GM23248 (cell line): ENCODE data around the gene MAFB. TPM values are rescaled to one million over a fixed set of nuclear protein-coding genes. Genes with fewer than 3 reads are reported as not detected.
A peak's percentile ranks its signal among the peaks of the same experiment; 100 is the strongest.

Experiments used
- DNase-seq: peaks from one replicate; pipeline ENCODE4 v3.0.0-alpha.2; 2015
- H2AFZ ChIP-seq: fragments of 200-600 bp; sonication (generic); 2 replicates; pipeline ENCODE4 v1.6.1; 2016; ENCODE audit warnings: antibody characterized with exemption
- H3F3A ChIP-seq: fragments of 200-600 bp; sonication (generic); 2 replicates; pipeline ENCODE4 v1.6.1; 2016; ENCODE audit warnings: mild to moderate bottlenecking, antibody characterized with exemption, mixed run types; ENCODE audit not compliant: insufficient read depth
- H3K27ac ChIP-seq: fragments of 200-600 bp; sonication (generic); 2 replicates; pipeline ENCODE4 v1.5.1; 2016; ENCODE audit warnings: mild to moderate bottlenecking
- H3K27me3 ChIP-seq: fragments of 200-600 bp; sonication (generic); replicated peaks from 2 replicates; pipeline ENCODE4 v1.6.1; 2016; ENCODE audit warnings: mild to moderate bottlenecking; ENCODE audit not compliant: insufficient read depth
- H3K36me3 ChIP-seq: fragments of 200-600 bp; sonication (generic); 2 replicates; pipeline ENCODE4 v1.6.1; 2016; ENCODE audit warnings: low read depth, mild to moderate bottlenecking
- H3K4me1 ChIP-seq: fragments of 200-600 bp; sonication (generic); 2 replicates; pipeline ENCODE4 v1.6.1; 2016; ENCODE audit warnings: mild to moderate bottlenecking; ENCODE audit not compliant: insufficient read depth
- H3K4me2 ChIP-seq: fragments of 200-600 bp; sonication (generic); one replicate; pipeline ENCODE4 v1.6.1; 2016; ENCODE audit warnings: mild to moderate bottlenecking; ENCODE audit not compliant: unreplicated experiment
- H3K4me3 ChIP-seq: fragments of 200-600 bp; sonication (generic); 2 replicates; pipeline ENCODE4 v1.5.1; 2016; ENCODE audit warnings: mild to moderate bottlenecking
- H3K79me2 ChIP-seq: fragments of 200-600 bp; sonication (generic); 2 replicates; pipeline ENCODE4 v1.6.1; 2016; ENCODE audit warnings: mild to moderate bottlenecking; ENCODE audit not compliant: insufficient read depth
- H3K9ac ChIP-seq: fragments of 200-600 bp; sonication (generic); 2 replicates; pipeline ENCODE4 v1.6.1; 2016; ENCODE audit warnings: mild to moderate bottlenecking
- H3K9me2 ChIP-seq: fragments of 200-600 bp; sonication (generic); 2 replicates; pipeline ENCODE4 v1.6.1; 2016; ENCODE audit warnings: mixed run types, mild to moderate bottlenecking, moderate library complexity; ENCODE audit not compliant: insufficient read depth
- H3K9me3 ChIP-seq: fragments of 200-600 bp; sonication (generic); one replicate; pipeline ENCODE4 v1.6.1; 2017; ENCODE audit warnings: low read depth
- H4K20me1 ChIP-seq: fragments of 200-600 bp; sonication (generic); 2 replicates; pipeline ENCODE4 v1.6.0; 2016; ENCODE audit not compliant: insufficient read depth
- EZH2 ChIP-seq: fragments of 200-600 bp; sonication (generic); IDR thresholded peaks from 2 replicates; pipeline ENCODE4 v1.6.1; 2018; ENCODE audit warnings: antibody characterized with exemption, mild to moderate bottlenecking; ENCODE audit not compliant: insufficient read depth, poor library complexity, severe bottlenecking
- EZH2phosphoT487 ChIP-seq: fragments of 200-600 bp; sonication (generic); IDR thresholded peaks from 2 replicates; pipeline ENCODE4 v1.6.1; 2018; ENCODE audit warnings: antibody characterized with exemption, moderate library complexity, mild to moderate bottlenecking, low read depth; ENCODE audit not compliant: insufficient read depth
- WGBS, 2 experiments: methylation state at CpG; one replicate each; pipeline ENCODE4 v1.1.6; 2015 to 2017; ENCODE audit warnings: low lambda C conversion rate in 2 of 2, low coverage in 1 of 2; ENCODE audit errors: missing lambda C conversion rate in 2 of 2; 5-methylcytosine and 5-hydroxymethylcytosine counted together
- in situ Hi-C: fragments of 300-500 bp; cut with MboI; formaldehyde crosslinking; loops from 2 replicates; pipeline ENCODE4 v1.15.0; 2020
- polyA plus RNA-seq: library from polyadenylated mRNA; unstranded; fragments of >200 nt; fragmentation: Nextera tagmentation; extraction: Ambion mirVana; gene quantifications from 2 replicates; pipeline ENCODE4 v1.2.1, GENCODE V29; 2016
- total RNA-seq: library from RNA; depleted of rRNA; stranded (reverse); fragments of >200 nt; shearing (Covaris generic); gene quantifications from 2 replicates; pipeline ENCODE4 v1.2.3, GENCODE V29; 2014

Gene MAFB
- total and polyA plus RNA-seq, 2 experiments from 2014 or later = 1.9 to 3.8 TPM

- Histone ChIP-seq H3K27ac (no peak overlapping the region), H3K79me2 (no peaks in the 10 kb centered on the region), H4K20me1 (no peaks in the 10 kb centered on the region), H3K4me3 (no peak overlapping the region), H2AFZ (no peak overlapping the region), H3K9ac (no peak overlapping the region), H3K9me2 (no peaks in the 10 kb centered on the region), H3K4me2 (no peak overlapping the region), H3K4me1 (no peaks in the 10 kb centered on the region), H3F3A (no peaks in the 10 kb centered on the region), H3K36me3 (no peaks in the 10 kb centered on the region), H3K9me3 (no peaks in the 10 kb centered on the region), H3K27me3 (peaks cover 3% of the 10 kb centered on the region; the same call in 1 of the 2 replicates)
- WGBS, 2 experiments = 25 to 32% methylated on average over 4 of the region's 4 CpGs
- TF ChIP-seq EZH2 (no peak), EZH2phosphoT487 (no peak)
- DNase-seq = peak; percentile 32
- in situ Hi-C loops = no loop called here
Observed at GRCh38 chr20:40702504-40702903, 13.5 kb upstream of the MAFB start.

GRCh38 chr20:40698744-40699143, 9.7 kb upstream of the MAFB start:
- no peaks in the 10 kb centered on the region for H3K4me1 ChIP-seq
- in situ Hi-C loops = loop anchor here (10.0 kb wide), 3 partner anchors 434 to 804 kb away; no protein-coding TSS in a partner anchor
- H2AFZ ChIP-seq = no peak overlapping the region
- H3K4me2 ChIP-seq = no peak overlapping the region
- H3K27me3 ChIP-seq = peaks cover 10% of the 10 kb centered on the region; the same call in 1 of the 2 replicates
- H4K20me1 ChIP-seq = no peaks in the 10 kb centered on the region
- H3K9me3 ChIP-seq = no peaks in the 10 kb centered on the region
- no peak for DNase-seq
- no peak overlapping the region for H3K4me3 ChIP-seq
- H3K79me2 ChIP-seq = no peaks in the 10 kb centered on the region
- no peak overlapping the region for H3K27ac ChIP-seq
- H3K9me2 ChIP-seq = no peaks in the 10 kb centered on the region
- H3F3A ChIP-seq = no peaks in the 10 kb centered on the region
- TF ChIP-seq EZH2phosphoT487 (no peak), EZH2 (no peak)
- H3K36me3 ChIP-seq = no peaks in the 10 kb centered on the region
- H3K9ac ChIP-seq = no peak overlapping the region

- no peak overlapping the region for H3K4me2 ChIP-seq
- H3F3A ChIP-seq = no peaks in the 10 kb centered on the region
- H3K27me3 ChIP-seq = peaks cover 10% of the 10 kb centered on the region; the same call in 1 of the 2 replicates
- no peaks in the 10 kb centered on the region for H3K9me3 ChIP-seq
- no peak for DNase-seq
- no peaks in the 10 kb centered on the region for H4K20me1 ChIP-seq
- no peak overlapping the region for H3K27ac ChIP-seq
- H3K9ac ChIP-seq = no peak overlapping the region
- H3K79me2 ChIP-seq = no peaks in the 10 kb centered on the region
- no peaks in the 10 kb centered on the region for H3K4me1 ChIP-seq
- H3K9me2 ChIP-seq = no peaks in the 10 kb centered on the region
- in situ Hi-C loops = loop anchor here (10.0 kb wide), 3 partner anchors 433 to 803 kb away; no protein-coding TSS in a partner anchor
- TF ChIP-seq EZH2phosphoT487 (no peak), EZH2 (no peak)
- H3K4me3 ChIP-seq = no peak overlapping the region
- H2AFZ ChIP-seq = no peak overlapping the region
- no peaks in the 10 kb centered on the region for H3K36me3 ChIP-seq
- WGBS, 2 experiments = 32 to 47% methylated on average over 1 of the region's 1 CpG
Observed at GRCh38 chr20:40698281-40698680, 9.2 kb upstream of the MAFB start.

- H3K79me2 ChIP-seq = no peaks in the 10 kb centered on the region
- H3K9me3 ChIP-seq = no peaks in the 10 kb centered on the region
- H3K9ac ChIP-seq = no peak overlapping the region
- H3K36me3 ChIP-seq = no peaks in the 10 kb centered on the region
- no peak overlapping the region for H3K27ac ChIP-seq
- no peak overlapping the region for H3K4me2 ChIP-seq
- TF ChIP-seq EZH2phosphoT487 (no peak), EZH2 (no peak)
- H3K27me3 ChIP-seq = peaks cover 10% of the 10 kb centered on the region; the same call in 1 of the 2 replicates
- H3F3A ChIP-seq = no peaks in the 10 kb centered on the region
- no peak overlapping the region for H3K4me3 ChIP-seq
- in situ Hi-C loops = loop anchor here (10.0 kb wide), 3 partner anchors 433 to 803 kb away; no protein-coding TSS in a partner anchor
- no peak overlapping the region for H2AFZ ChIP-seq
- WGBS, 2 experiments = 17 to 23% methylated on average over 5 of the region's 5 CpGs
- no peaks in the 10 kb centered on the region for H3K4me1 ChIP-seq
- no peak for DNase-seq
- H4K20me1 ChIP-seq = no peaks in the 10 kb centered on the region
- no peaks in the 10 kb centered on the region for H3K9me2 ChIP-seq
Observed at GRCh38 chr20:40697541-40697940, 8.5 kb upstream of the MAFB start.

- H3K4me3 ChIP-seq = no peak overlapping the region
- H3K79me2 ChIP-seq = no peaks in the 10 kb centered on the region
- no peaks in the 10 kb centered on the region for H4K20me1 ChIP-seq
- peaks cover 10% of the 10 kb centered on the region; the same call in 1 of the 2 replicates for H3K27me3 ChIP-seq
- H3K9me2 ChIP-seq = no peaks in the 10 kb centered on the region
- H2AFZ ChIP-seq = no peak overlapping the region
- no peak for TF ChIP-seq EZH2
- no peak for TF ChIP-seq EZH2phosphoT487
- H3K4me1 ChIP-seq = no peaks in the 10 kb centered on the region
- H3K27ac ChIP-seq = no peak overlapping the region
- in situ Hi-C loops = loop anchor here (10.0 kb wide), 3 partner anchors 430 to 800 kb away; no protein-coding TSS in a partner anchor
- no peaks in the 10 kb centered on the region for H3K9me3 ChIP-seq
- H3K9ac ChIP-seq = no peak overlapping the region
- H3K4me2 ChIP-seq = no peak overlapping the region
- H3K36me3 ChIP-seq = no peaks in the 10 kb centered on the region
- no peak for DNase-seq
- H3F3A ChIP-seq = no peaks in the 10 kb centered on the region
Observed at GRCh38 chr20:40695214-40695613, 6.2 kb upstream of the MAFB start.
